HG02884 (cell line): ENCODE data around the gene GIPC2.

Source experiments
- ATAC-seq: cut with Tn5 transposase; IDR thresholded peaks from one replicate; pipeline ENCODE4 v1.9.1; 2021; ENCODE audit warnings: mild to moderate bottlenecking, moderate library complexity; ENCODE audit not compliant: unreplicated experiment

The GIPC2 gene

DNA sequence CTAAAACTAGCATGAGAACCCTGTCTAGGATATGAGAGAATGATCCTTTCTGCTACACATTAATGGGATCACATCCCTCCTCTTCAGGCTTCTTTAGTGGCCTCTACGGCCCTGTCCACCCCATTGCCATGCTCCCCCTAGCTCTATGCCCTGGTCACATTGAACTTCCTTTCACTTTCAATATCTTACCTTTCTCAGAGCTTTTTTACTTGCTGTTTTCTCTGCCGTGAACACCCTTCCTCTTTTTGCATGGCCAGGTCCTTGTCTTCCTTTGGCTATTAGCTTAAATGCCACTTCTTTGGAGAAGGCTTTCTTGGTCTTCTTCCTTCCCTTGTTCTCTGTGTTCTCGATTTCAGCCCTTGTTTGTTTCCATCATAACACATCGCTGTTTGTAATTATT lies 97.4 kb downstream of the GIPC2 start:
- peak; percentile 70 for ATAC-seq

DNA sequence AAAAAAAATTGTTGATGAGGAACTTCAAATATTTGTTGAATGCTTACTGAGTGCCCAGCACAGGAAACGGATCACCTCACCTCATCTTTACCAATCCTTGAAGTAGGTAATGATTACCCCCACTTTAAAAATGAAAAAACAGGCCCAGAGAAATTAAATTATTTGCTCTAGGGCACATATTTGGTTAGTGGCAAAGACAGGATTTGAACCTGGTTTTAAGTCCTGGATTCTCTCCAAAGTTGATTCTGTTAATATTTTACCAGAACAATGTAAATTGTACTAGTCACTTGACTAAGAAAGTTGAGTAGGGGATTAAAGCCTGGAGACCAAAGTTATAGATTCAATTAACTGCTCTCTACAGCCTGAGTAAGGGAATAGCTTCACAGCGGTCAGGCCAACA lies 97.9 kb downstream of the GIPC2 start:
- ATAC-seq, result no peak

DNA sequence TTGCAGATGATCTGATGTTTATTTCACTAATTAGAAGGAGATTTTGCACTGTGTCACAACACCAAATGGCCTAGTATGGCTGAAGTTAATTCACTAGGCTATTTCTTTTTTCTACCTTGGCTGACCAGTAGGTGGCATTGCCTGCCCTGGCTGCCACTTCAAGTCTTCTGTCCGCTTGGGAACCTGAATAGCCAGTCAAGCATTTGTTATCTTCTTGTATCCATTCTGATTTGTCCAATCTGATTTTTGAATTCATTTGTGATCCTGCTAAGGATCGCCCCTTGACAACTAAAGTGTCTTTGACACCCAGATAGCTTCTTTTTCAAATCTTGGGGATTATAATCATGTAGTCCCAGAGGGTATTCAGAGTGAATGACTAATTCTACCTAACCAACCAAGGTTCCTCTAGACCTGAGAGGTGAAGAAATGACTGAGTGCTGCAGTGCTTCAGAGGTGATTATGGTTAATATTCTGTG lies 99.4 kb downstream of the GIPC2 start:
- peak; percentile 74 for ATAC-seq

DNA sequence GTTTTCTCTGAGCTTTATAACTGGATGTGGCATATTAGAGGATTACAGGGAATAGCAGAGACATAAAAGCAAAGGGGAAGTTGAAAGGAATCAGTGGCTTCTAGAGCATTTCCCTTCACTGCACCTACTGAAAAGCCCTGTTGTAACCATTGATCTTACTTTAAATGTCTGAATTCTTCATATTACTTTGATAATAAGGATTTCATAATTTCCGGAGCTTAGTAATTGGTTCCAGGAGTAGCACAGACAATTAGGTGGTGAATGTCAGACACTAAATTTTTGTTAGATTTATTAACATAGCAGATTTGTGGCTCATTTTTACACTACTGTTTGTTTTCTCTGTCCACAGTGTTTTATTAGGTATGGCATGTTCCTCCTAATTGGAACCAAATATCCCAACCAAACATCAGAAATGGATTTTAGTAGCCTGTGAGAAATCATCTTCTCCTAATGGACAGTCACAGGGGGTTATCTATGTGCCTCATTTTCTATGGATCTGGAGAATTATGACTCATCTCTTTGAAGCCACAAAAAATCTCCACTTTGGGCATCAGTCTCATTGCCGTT lies 100.5 kb downstream of the GIPC2 start:
- no peak for ATAC-seq

DNA sequence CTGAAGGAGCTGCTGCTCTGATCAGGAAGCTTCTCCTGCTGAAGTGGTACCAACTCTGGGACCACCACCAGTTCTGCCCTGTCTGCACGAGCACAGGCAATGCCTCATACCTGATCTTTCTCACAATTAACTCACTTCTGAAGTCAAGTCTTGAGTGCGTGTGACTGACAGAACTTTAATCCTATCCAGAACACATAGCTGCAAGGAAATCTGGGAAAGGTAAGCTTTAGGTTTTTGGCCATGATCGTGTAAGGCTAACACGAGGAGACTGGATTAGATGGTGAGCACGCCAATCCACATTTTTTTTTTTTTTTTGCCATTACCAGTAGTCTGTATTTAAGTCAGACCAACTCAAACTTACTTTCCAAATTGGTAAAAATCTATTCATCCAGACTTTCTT lies 101.3 kb downstream of the GIPC2 start:
- ATAC-seq, result no peak

DNA sequence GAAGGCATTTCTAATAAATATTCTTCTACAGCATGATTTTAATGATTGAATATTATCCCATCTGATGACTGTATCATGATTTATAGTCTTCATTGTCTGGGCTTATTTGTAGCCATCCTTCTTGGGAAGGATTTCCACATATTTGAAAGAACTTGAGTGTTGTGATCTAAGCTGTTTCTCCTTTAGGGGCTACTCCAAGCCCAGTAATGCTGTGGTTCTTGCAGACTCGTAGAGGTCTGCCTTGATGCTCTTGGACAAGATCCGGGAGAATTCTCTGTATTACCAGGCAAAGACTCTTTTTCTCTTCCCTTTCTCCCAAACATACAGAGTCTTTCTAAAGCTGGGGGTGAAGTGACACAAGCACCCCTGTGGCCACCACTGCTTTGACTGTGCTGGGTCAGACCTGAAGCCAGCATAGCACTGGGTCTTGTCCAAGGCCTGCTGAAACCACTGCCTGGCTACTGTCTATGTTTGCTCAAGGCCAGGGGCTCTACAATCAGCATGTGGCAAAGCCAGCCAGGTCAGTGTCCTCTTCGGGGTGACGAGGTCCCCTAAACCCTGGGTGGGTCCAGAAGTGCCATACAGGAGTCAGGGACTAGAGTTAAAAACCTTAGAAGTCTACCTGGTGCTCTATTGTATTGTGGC lies 107.4 kb downstream of the GIPC2 start:
- no peak for ATAC-seq

DNA sequence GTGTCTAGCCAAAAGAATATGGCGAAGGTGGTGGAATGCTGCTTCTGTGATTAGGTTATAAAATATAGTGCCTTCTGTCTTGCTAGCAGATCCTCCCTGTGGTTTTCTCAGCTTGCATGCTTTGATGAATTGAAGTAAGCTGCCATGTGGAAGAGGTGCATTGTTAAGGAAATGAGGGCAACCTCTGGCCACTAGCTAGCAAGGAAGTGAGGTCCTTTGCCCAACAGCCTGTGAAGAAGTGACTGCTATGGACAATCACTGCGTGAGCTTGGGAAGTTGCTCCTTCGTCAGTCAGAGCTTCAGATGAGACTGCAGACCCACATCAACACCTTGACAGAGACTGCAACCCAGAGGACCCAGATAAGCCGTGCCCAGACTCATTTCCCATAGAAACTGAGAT lies 109.4 kb downstream of the GIPC2 start:
- no peak for ATAC-seq

DNA sequence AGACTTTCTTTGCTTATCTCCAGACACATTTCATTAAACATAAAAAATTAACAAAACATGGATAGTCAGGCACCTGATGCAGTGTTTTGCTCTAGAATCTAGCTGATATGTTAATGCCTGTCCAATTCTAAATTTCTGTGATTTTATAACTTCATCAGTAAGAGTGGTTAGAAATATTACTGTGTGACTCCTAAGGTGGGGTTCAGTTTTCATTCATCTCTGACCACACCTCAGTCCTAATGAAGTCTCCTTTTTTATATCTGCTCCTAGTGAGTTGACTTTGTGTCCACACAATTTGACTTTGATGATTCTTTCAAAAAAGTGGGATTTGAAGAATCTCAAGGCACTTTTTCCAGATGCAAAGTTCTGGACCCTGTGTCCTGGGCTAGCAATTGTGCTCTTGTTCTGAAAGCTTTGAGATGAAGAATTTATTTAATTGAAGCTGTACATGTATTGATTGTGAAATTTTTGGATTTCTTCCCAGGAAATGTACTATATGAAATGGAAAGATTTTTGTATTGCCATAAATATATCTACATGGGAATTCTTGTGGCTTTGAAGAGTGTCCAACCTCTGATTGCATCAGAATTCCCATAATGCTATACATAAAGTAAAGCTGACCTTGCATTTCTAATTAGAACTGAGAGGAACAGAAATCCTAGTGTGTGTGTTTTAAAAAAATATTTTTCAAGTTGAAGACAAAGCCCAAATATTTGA lies 111.2 kb downstream of the GIPC2 start:
- no peak for ATAC-seq

DNA sequence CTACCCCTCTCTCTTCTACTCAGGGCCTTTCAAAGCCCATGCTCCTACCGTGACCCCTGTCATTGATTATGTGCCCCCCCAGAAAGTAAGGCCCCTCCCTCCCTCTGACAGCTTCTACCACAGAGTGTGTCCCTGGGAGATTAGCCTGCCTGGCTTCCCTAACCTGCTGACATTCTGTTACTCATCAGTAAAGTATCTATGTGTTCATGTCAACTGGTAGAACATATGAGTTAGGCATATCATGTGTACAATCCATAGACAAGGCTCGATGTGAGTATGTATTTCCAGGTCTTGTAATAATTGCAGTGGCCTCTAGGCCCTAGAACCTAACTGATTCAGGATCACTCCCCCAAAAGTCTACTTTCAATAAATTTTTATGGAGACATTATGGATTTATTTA lies 120.0 kb downstream of the GIPC2 start:
- ATAC-seq, result no peak

DNA sequence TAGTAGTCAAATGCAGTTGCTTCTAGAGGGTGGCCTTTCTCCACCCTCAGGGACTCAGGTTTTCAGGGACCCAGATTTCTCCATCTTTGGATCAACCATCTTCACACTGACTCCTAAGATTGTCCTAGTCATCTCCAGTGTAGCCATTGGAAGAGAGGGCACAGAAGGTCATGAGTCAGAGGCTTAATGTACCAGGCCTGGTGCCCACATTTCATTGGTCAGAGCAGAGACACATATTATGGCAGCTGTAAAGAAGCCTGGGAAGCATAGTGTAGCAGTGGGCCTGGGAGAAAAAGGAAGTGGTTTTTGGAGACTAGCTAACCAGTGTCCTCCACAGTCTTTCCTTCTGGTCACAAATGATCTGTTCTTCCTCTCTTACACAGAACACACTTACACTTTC lies 122.5 kb downstream of the GIPC2 start:
- no peak for ATAC-seq

DNA sequence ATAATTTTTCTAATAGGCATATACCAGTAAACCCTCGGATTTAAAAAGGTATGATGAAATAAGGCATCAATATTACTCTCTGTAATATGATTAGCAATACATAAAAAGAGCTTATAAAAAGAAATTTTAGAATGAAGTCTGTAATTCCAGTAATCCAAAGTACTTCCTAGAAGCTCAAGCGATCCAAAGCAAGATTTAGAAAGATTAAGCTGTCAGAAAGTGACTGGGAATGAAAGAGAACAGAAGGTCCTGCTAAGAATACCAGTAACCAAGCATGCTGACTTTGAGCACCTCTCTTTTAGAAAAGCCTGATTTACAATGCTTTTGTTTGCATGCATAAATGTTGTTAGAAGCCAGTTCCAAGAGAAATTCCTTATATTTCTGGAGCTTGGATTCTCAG lies 125.1 kb downstream of the GIPC2 start:
- ATAC-seq, result no peak

DNA sequence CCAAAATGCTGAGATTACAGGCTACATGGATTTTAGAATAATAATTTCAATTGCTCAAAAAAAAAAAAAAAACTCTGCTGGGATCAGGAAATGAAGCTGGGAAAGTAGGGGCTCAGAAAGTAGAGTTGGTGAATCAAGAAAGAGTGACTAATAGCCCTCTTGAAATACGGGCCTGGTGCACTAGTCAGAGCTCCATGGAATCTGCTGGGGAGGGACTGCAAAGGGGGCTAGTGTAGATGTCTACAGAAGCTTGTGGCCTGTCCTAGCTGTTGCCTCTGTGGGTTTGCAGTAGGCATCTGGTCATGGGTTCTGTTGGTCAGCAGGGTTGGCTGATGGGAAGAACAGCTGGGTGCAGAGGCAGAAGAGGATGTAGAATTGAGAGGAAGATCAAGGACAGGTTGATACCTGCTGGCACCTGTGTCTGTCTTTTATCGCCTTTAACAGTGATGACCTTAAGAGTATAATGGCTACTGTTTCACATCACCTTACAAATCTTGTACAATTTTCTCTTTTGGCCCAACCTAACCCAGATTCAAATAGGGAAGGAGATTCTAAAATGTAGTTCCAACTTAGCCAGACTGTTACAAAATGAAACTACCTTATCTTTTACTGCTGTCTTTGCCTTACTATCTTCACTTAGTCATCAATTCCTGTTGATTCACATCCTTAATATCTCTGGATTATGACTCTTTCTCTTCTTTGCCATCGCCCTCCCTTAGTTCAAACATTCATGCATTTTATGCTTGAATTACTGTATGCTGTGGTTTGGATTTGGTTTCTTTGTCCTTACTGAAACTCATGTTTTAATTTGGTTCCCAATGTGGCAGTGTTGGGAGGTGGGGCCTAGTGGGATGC lies 126.2 kb downstream of the GIPC2 start:
- no peak for ATAC-seq

DNA sequence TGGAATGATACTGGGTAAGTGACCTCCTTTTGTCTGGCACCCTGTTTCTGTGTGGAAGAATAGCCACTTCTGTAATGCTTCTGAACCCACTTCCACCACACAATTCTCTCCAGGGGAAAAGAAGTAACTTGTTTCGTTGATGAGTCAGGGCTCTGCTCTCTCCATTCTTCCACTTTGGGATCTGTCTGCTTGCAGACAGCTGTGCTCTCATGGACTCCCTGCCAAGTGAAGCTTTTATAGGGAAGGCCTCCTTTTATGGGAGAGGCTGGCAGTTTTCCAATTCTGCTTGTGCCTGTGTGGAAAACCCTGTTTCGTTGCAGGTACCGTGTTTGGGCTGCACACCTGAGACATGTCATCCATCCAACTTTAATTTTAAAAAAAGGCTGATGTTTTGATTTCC lies 130.7 kb downstream of the GIPC2 start:
- ATAC-seq, result no peak

DNA sequence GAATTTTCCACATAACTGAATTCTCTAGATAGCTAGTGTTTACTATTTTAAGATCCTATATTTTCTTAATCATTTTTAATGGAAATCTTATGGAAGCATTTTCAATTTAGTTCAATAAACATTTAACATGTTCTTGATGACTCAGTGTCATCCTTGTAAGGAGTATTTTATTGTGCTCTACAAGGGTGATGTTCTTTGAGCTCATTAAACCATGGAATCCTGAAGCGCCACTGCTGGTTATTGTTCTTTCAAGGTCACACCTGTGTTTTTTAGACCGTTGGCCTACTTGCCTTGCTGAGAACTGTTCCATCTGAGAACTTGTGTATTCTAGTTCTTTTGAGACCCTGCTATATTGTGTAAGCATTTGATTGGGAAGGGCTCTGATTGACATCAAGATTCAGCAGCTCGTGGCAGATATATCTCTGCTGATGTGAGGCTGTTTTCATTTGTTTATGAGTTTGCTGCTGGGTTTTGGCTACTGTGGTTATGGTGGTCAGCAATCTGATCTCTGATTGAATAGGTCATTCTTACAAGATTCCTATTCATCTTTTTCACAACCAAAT lies 132.0 kb downstream of the GIPC2 start:
- no peak for ATAC-seq

DNA sequence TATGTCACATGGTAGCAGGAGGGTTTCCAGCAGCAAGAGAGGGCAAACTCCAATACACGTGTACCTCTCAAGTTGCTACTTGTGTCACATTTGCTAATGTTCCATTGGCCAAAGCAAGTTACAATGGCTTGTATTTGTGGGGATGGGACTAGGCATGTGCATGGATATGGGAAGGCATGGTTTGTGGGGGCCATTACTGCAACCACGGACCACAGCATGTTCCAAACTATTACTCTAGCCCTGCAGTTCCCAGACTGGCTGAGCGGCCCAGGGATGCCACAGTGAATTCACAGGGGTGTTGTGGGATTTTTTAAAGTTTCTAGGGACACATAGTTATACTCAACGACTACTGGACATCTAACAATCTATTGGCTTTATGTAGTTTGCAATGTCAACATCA lies 133.1 kb downstream of the GIPC2 start:
- ATAC-seq, result no peak

DNA sequence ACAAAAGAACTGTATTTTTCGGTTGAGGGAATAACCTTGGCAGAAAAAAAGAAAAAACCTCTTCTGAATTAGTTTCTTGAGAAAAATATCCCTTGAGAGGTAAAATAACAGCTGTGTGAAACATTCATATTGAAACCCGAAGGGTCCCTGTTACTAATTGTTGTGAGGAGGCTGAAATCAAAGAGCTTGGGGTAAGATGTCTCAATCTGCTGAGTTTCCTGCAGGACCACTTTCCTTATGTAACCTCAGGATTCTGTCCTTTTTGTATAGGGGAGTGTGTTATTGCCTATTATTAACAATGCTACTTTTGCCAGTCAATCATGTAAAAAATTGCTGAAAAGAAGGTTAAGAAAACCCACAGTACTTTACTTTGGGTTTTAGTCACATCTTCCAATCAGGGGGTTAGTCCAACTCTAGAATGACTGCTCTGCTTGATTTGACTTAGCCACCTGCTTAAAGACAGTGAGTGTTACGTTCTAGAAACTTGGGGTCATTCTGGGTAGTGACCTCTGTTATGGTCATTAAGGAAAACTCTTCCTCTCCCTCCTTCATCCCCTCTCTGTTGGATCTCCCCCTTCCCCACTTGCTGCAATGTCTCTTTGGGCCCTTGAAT lies 138.8 kb downstream of the GIPC2 start:
- peak; percentile 95 for ATAC-seq
